HG03575 (cell line): ENCODE results near the gene MOB3C.
A peak's percentile ranks its signal among the peaks of the same experiment; 100 is the strongest.
"Not testable (repeated sequence)": the region's sequence is repeated elsewhere in the genome, so short reads cannot be mapped to it uniquely, and the experiment has no call there.

ENCODE experiments used
- ATAC-seq: cut with Tn5 transposase; IDR thresholded peaks from one replicate; pipeline ENCODE4 v1.9.1; 2021; ENCODE audit not compliant: unreplicated experiment, insufficient number of reproducible peaks, low FRiP score; ENCODE audit errors: extremely low read depth

MOB3C gene

DNA sequence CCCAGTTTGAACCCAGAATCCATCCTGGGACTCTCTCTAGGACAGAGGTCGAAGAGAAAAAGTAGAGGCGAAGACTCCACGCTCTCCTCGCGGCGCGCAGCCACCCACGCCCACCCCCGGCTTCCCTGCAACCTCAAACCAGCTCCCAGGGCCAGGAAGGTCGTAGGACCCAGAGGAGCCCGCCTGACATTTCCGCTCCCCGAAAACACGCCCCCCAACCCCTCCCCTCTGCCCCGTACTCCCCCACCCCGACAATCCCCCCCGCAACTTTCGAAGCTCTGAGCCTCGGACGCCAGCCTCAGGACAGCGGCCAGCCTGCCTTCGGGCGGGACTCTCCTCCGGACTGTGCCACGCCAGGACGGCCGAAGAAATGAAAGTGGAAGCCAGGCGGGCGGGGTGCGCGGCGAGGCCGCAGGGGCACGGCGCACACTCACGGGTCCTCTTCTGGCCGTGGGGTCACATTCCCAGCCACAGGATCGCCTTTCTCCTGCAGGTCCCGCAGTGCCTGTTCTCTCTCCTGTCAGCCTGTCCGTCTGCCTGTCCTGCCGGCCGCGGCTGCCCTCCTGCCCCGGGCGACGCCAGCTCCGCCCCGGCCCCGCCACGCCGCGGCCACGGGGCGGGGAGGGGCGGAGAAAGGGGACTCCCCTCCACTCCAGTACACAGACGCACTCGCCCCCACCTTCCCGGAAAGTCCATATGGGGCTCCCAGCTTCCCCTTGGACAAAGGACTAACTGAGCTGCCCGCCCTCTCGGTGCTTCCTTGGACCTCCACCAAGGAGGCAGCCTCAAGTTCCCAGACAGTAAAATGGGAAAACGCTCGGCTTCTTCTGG, at the start of gene MOB3C:
MOB3C (minus strand) TSS at position 535 of the 831 bp plus-strand sequence. CDS start 3,490 bp downstream, outside the sequence.
- no peak for ATAC-seq

DNA sequence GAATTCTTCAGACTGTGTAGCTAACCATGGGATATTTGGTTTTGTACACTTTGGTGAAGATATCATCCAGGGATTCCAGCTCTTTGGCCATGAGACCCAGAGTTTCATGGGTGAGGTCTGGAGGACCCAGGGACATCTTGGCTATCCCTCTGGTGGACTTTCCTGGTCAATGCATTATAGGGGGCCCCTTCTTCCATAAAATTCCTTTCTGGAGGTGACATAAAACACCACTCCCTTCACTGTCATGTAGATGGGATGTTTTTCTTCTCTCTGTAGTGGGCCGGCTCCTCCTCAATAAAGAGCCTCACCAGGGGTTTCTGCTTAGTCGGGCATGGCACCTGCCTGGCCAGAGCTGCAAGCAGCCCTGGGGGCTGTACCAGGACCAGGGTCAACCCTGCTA, 49.4 kb upstream of the MOB3C start:
- ATAC-seq, result no peak

DNA sequence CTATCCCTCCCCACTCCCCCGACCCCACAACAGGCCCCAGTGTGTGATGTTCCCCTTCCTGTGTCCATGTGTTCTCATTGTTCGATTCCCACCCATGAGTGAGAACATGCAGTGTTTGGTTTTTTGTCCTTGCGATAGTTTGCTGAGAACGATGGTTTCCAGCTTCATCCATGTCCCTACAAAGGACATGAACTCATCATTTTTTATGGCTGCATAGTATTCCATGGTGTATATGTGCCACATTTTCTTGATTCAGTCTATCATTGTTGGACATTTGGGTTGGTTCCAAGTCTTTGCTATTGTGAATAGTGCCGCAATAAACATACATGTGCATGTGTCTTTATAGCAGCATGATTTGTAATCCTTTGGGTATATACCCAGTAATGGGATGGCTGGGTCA, 46.3 kb upstream of the MOB3C start:
- not testable (repeated sequence) for ATAC-seq

DNA sequence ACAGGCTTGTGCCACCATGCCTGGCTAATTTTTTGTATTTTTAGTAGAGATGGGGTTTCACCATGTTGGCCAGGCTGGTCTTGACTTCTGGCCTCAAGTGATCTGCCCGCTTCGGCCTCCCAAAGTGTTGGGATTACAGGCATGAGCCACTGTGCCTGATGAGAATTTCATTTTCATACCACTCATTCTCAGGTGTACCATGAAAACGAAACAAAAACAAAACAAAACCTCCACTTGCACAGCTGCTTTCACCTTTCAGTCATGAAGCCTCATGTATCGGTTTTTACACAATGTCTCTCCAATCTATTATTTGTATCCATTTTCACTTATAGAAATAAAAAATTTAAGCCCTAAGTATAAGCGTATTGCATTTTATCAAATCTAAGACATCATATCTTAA, 43.5 kb upstream of the MOB3C start:
- ATAC-seq, result peak; percentile 67

DNA sequence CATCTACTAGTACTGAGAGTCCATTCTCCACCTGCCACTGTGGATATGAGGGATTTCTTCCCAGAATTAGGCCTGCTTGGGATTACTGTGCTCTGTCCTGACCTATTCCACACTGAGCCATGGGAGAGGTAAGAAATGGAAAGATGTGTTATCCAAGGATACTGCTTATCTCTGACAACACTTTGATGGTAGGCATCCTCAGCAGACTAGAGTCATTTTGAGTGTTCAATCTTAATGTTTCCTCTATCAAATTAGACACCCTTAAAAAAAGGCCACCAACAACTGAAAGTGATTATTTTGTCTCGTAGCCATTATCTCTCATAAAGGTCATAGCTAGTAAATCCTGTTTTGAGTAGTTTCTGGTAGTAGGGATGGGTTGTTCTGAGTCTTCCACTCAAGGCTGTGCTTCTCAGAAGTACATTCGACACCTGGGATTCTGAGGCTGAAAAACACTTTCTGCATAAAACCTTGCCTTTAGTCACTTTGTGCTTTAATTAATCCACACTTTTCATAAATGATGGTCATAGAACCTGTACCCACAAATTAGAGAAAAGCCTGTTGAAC, 42.8 kb upstream of the MOB3C start:
- ATAC-seq, result no peak

DNA sequence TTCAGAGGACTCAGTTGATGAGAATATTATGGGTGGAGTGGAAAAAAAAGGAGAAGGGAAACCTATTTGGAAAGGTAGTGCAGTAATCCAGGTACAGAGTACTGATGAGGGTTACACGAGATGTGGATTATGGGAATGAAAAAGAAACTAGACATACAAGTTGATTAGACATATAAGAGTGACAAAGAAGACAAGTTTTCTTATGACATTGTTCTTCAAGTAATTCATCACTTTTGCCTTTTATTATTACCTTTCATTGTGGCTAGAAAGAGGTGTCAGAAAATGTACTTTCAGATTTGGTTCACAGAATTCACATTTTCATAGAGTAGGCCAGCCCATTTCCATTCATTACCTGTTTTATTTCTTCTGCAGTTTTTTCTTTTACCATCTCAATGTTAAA, 41.2 kb upstream of the MOB3C start:
- ATAC-seq, result no peak

DNA sequence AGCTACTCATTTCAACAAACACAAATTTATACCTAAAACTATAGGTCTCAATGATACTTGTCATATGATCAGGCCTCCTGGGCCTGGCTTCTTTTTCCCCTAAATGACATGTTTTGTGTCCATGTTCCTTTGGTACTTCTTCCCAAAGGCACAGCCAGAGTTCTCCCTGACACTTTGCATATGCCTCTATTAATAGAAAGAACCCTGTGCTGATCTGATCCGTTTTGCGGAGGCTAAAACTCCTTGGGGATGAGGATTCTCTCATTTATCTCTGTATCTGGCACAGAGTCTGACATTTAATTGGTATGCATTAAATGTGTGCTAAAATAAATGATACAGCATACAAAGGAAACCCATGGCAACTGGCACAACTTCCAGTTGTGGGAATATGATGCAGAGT, 40.0 kb upstream of the MOB3C start:
- no peak for ATAC-seq

DNA sequence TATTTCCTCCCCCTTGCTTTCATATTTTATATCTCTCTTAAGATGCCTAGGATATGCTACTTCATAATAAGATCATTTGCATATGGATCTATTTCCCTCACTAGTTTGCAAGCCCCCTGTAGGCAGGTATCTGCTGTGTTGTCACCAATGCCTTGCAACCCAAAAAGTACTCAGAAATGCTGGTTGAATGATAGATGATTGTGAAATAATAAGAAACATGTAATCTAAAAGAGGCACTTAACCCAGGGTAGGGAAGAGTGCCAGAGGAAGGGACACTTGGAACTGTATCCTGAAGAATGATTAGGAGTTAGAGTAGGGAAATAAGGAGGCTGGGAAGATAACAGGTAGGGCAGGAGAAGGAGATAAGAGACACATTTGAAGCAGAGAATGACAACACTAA, 39.2 kb upstream of the MOB3C start:
- ATAC-seq, result no peak

DNA sequence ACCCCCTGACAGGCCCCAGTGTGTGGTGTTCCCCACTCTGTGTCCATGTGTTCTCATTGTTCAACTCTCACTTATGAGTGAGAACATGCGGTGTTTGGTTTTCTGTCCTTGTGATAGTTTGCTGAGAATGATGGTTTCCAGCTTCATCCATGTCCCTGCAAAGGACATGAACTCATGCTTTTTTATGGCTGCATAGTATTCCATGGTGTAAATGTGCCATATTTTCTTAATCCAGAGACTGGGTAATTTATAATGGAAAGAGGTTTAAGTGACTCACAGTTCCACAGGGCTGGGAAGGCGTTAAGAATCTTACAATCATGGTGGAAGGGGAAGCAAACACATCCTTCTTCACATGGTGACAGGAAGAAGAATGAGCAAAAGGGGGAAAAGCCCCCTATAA, 38.1 kb upstream of the MOB3C start:
- ATAC-seq, result not testable (repeated sequence)

DNA sequence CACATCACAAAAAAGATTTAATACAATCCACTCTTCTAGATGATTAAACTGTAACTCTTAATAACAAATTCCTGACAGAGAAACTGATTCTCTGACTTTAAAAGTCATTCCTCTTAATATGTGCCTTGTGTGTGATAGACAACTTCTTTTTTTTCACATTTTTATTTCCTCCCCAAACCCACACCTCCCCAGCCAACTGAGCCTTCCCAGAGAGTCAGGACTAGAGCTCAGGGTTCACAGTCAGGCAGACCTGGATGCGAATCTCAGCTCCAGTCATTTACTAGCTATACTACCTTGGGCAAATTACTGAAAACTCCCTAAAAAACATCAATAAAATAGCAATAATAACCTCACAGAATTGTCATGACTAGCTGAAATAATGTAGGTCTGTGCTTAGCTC, 37.4 kb upstream of the MOB3C start:
- no peak for ATAC-seq

DNA sequence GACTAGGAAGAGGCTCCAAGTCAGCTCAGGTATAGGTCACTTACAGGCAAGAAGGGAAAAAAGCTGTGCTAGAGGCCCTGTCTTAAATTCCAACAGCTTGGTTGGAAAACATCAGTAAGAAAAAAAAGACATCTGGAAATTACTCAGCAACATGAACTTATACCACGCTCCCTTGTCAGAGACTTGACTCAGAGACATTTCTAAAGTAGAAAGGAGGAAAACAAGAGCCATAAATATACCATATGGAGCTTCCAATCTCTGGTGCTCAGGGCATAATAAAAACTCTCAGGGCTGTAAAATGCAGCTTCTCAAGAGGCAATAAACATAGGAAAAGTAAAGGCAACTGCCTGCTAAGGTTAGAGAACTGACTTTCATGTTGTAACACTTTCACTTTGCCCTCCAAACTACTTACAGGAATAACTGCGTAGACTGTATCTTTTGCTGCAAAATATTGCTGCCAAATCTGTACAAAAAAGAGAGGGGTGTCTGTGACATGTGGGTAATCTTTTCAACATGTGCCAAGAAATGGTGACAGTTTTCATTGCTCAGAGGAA, 36.9 kb upstream of the MOB3C start:
- no peak for ATAC-seq

DNA sequence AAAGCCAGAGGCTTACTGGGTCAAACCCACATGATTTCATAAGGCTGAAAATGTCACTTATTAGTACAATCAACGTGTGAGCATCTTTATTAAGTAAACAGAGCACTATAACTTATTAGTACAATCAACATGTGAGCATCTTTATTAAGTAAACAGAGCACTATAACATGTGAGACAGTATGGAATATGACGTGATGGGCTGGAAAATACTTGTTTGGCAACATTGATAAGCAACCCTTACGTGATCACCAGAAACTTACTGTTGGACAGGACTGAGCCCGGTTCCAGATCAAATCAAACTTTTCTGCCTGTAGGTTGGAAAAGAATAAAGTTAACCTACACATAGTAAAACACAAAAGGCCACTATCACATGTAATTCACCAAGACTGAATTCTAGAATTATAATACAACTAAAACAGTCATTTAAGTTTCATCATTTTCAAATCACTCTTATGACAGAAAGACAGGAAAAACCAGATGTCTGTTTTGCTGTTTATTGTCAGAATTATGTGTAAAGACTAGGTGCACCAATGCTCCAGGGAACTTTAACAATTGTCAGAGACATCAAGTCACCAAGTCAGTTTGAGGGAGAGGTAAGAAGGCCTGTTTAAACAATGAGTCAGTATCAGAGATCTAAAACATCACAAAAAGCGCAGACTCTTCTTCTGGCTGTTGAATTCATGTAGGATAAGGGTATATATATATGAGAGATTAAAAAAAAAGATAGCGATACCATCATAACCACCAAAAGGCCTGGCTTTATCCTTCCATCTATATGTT, 35.9 kb upstream of the MOB3C start:
- ATAC-seq, result no peak

DNA sequence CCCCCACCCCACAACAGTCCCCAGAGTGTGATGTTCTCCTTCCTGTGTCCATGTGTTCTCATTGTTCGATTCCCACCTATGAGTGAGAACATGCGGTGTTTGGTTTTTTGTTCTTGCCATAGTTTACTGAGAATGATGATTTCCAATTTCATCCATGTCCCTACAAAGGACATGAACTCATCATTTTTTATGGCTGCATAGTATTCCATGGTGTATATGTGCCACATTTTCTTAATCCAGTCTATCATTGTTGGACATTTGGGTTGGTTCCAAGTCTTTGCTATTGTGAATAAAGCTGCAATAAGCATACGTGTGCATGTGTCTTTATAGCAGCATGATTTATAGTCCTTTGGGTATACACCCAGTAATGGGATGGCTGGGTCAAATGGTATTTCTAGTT, 34.5 kb upstream of the MOB3C start:
- not testable (repeated sequence) for ATAC-seq

DNA sequence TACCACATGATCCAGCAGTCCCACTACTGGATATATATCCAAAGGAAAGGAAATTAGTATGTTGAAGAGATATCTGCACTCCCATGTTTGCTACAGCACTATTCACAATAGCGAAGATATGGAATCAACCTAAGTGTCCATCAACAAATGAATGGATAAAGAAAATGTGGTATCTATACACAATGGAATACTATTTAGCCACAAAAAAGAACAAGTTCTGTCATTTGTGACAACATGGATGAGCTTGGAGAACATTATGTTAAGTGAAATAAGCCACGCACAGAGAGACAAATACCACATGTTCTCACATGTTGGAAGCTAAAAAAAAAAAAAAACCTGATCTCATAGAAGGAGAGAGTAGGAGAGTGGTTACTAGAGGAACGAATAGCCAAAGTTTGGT, 33.9 kb upstream of the MOB3C start:
- ATAC-seq, result no peak

DNA sequence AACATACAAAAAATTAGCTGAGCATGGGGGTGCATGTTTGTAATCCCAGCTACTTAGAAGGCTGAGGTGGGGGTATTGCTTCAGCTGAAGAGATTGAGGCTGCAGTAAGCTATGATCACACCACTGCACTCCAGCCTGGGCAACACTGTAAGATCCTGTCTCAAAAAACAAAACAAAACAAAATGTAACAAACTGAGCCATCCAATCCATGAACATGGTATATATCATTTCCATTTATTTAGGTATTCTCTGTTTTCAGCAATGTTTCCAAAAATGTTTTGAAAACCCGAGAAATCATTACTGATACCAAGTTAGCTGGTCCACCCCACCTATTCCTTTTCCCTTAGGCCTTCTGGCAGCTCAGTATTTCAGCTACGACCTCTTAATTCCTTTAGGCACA, 33.2 kb upstream of the MOB3C start:
- ATAC-seq, result no peak

DNA sequence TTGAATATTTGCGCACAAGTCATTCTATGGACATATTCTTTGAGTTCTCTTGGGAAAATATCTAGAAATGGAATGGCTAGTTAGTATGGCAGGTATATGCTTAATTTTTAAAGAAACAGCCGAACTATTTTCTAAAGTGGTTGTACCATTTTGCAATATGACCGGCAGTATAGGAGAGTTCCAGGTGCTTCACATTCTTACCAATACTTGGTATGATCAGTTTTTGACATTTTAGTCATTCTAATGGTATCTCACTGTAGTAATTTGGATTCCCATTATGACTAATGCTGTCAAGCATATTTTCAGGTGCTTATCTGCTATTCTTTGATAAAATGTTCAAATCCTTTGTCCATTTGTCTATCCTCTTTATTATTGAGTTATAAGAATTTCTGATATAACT, 31.0 kb upstream of the MOB3C start:
- no peak for ATAC-seq

DNA sequence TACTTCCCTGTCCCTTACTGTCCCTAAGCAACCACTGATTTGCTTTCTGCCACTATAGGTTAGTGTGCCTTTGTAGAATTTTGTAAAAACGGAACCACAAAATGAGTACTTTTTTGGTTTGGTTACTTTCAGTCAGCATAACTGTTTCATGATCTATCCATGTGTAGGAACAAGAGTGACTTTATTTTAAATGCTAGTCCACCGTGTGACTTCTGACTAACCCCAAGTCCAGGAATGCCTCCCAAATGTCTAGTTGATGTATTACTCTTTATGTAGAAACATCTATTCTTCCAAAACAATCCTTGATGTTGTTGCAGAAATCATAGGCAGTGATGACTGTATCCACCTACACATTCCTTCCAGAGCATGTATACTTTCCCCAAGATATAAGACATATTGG, 30.2 kb upstream of the MOB3C start:
- ATAC-seq, result no peak

DNA sequence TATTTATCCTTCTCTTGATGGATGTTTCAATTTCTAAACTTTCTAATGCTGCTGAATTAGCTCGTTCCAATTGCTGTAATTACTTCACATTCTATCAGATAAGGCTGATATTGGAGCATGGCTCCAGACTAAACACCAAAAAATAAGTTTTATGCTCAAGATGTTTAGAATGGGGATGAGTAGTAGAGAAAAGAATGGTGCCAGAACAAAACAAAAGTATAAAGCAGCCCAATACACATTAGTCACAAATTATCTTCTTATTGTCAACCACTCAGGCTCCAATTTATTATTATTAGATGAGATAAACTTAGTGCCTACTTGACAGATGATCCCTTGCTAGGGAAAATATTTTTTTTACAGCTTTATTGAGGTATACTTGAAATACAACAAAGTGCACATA, 29.7 kb upstream of the MOB3C start:
- ATAC-seq, result no peak

DNA sequence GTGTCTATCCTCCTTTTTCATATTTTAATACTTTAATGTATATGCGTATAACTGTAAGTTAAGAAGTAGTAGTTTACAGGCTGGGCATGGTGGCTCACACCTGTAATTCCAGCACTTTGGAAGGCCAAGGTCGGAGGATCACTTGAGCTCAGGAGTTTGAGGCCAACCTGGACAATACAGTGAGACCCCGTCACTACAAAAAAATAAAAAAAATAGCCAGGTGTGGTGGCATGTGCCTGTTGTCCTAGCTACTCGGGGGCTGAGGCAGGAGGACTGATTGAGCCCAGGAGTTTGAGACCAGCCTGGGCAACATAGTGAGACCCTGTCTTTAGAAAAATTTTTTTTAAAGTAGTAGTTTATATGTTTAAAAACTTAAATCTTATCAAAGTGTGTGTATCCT, 29.2 kb upstream of the MOB3C start:
- ATAC-seq, result no peak

DNA sequence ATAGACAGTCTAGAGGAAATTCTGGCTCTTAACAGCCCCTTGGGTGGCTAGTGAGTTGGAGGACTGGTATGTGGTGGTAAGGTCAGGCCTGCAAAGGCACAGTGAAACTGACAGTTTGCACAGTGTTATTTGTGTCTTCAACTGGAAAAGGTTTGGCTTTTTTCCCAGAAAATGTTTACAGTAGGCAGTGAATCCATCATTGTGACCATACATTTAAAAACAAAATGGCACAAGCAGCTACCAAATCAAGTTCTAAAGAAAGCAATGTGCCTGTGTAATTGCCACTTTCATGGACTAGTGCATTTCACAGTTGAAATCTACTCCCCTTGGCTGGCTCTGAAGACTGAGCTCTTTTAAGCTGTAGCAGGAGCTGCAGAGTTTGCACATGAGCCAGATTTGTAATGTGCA, 26.8 kb upstream of the MOB3C start:
- no peak for ATAC-seq
